H1 (cell line): ENCODE measurements around the gene ACSM2B. TPM values are rescaled to one million over a fixed set of nuclear protein-coding genes. Genes with fewer than 3 reads are reported as not detected.

Experiments
- CTCF ChIA-PET: fragments of 300-600 bp; sonication (Branson Sonifier 250); formaldehyde crosslinking; loops from one replicate; lab custom pipeline; 2021; ENCODE audit not compliant: partially characterized antibody; lab: Charles Lee
- POLR2A ChIA-PET: fragments of 300-600 bp; sonication (Branson Sonifier 250); formaldehyde crosslinking; loops from one replicate; lab custom pipeline; 2021; ENCODE audit warnings: inconsistent platforms; ENCODE audit not compliant: partially characterized antibody; lab: Charles Lee
- DNase-seq, 2 experiments: peaks; one replicate each; pipeline versions ENCODE4 v3.0.0 to v3.0.0-alpha.2; 2010 to 2022; ENCODE audit warnings: low spot score in 2 of 2, low read depth in 1 of 2, mixed read lengths in 1 of 2
- FAIRE-seq: peaks from 2 replicates; lab custom pipeline; 2011; peaks lifted over from hg19 to GRCh38; lab: Jason Lieb, UNC
- H2AFZ ChIP-seq: 2 replicates; pipeline ENCODE4 v1.8.1; 2012; ENCODE audit warnings: low read length, inconsistent platforms
- H2AK5ac ChIP-seq: 2 replicates; pipeline ENCODE4 v1.6.1; 2013; ENCODE audit warnings: low read depth, low read length
- H2BK120ac ChIP-seq: replicated peaks from 2 replicates; pipeline ENCODE3; 2013; ENCODE audit warnings: low read depth, low read length, inconsistent platforms
- H2BK12ac ChIP-seq: 2 replicates; pipeline ENCODE4 v1.6.1; 2013; ENCODE audit warnings: low read depth, low read length
- H2BK15ac ChIP-seq: 2 replicates; pipeline ENCODE4 v1.6.1; 2013; ENCODE audit warnings: low read length
- H2BK20ac ChIP-seq: 2 replicates; pipeline ENCODE4 v1.6.1; 2013; ENCODE audit warnings: low read length
- H2BK5ac ChIP-seq: 2 replicates; pipeline ENCODE4 v1.6.1; 2013; ENCODE audit warnings: low read depth, low read length
- H3K14ac ChIP-seq: 2 replicates; pipeline ENCODE4 v1.6.1; 2013; ENCODE audit warnings: inconsistent platforms; ENCODE audit not compliant: insufficient read length
- H3K18ac ChIP-seq: 2 replicates; pipeline ENCODE4 v1.6.1; 2013; ENCODE audit warnings: low read length; ENCODE audit errors: extremely low read depth
- H3K23ac ChIP-seq: 2 replicates; pipeline ENCODE4 v1.6.1; 2013; ENCODE audit warnings: inconsistent platforms; ENCODE audit not compliant: insufficient read length
- H3K23me2 ChIP-seq: 2 replicates; pipeline ENCODE4 v1.6.1; 2013; ENCODE audit warnings: low read depth, low read length
- H3K27ac ChIP-seq: 2 replicates; pipeline ENCODE4 v1.6.1; 2011; ENCODE audit warnings: low read depth, low read length, inconsistent platforms
- H3K27me3 ChIP-seq, 4 experiments: replicated peaks in 1 of 4; 1 replicate in 1 of 4; 2 replicates in 3 of 4; pipeline versions ENCODE4 v1.6.1 to v1.8.1; 2011 to 2013; ENCODE audit warnings: low read length in 3 of 4, mild to moderate bottlenecking in 3 of 4, inconsistent platforms in 2 of 4, mixed read lengths in 2 of 4, moderate library complexity in 1 of 4; ENCODE audit not compliant: control insufficient read depth in 3 of 4, insufficient read depth in 3 of 4; ENCODE audit errors: extremely low read depth in 1 of 4
- H3K36me3 ChIP-seq, 4 experiments: 2 replicates each; pipeline versions ENCODE4 v1.6.1 to v1.8.1; 2011 to 2013; ENCODE audit warnings: mild to moderate bottlenecking in 4 of 4, low read length in 3 of 4, moderate library complexity in 2 of 4, control low read depth in 1 of 4, inconsistent platforms in 1 of 4; ENCODE audit not compliant: insufficient read depth in 4 of 4, control insufficient read depth in 2 of 4
- H3K4ac ChIP-seq: replicated peaks from 2 replicates; pipeline ENCODE3; 2013; ENCODE audit warnings: low read length, low read depth, mixed read lengths, inconsistent platforms; ENCODE audit not compliant: insufficient read length
- H3K4me1 ChIP-seq, 4 experiments: replicated peaks in 1 of 4; 1 replicate in 1 of 4; 2 replicates in 3 of 4; pipeline versions ENCODE4 v1.6.1 to v1.8.1; 2011 to 2013; ENCODE audit warnings: low read length in 3 of 4, inconsistent platforms in 2 of 4, mixed read lengths in 1 of 4; ENCODE audit not compliant: insufficient read depth in 4 of 4, control insufficient read depth in 3 of 4
- H3K4me2 ChIP-seq, 2 experiments: 2 replicates each; pipeline versions ENCODE4 v1.6.1 to v1.8.1; 2011 to 2013; ENCODE audit warnings: low read depth in 2 of 2, low read length in 2 of 2, control low read depth in 1 of 2, inconsistent platforms in 1 of 2, mild to moderate bottlenecking in 1 of 2; ENCODE audit not compliant: insufficient read depth in 1 of 2
- H3K4me3 ChIP-seq, 4 experiments: fragments of 200-600, 300-600 bp in 1 of 4; sonication (generic), shearing (Covaris generic), sonication (Bioruptor Twin) in 1 of 4; 2 replicates each; pipeline versions ENCODE4 v1.5.1 to v1.8.1; 2011 to 2016; ENCODE audit warnings: low read length in 4 of 4, low read depth in 3 of 4, control low read depth in 2 of 4, inconsistent platforms in 2 of 4, mild to moderate bottlenecking in 2 of 4, mixed read lengths in 1 of 4, moderate library complexity in 1 of 4; ENCODE audit not compliant: insufficient read depth in 2 of 4; ENCODE audit errors: extremely low read depth in 1 of 4
- H3K56ac ChIP-seq: replicated peaks from 2 replicates; pipeline ENCODE3; 2013; ENCODE audit warnings: low read depth, mild to moderate bottlenecking, mixed read lengths, low read length, inconsistent platforms; ENCODE audit not compliant: insufficient read length
- H3K79me1 ChIP-seq: 2 replicates; pipeline ENCODE4 v1.6.1; 2013; ENCODE audit warnings: low read depth, low read length, control low read depth
- H3K79me2 ChIP-seq, 2 experiments: 2 replicates each; pipeline versions ENCODE4 v1.6.1 to v1.8.1; 2012 to 2013; ENCODE audit warnings: low read length in 2 of 2, mild to moderate bottlenecking in 2 of 2, inconsistent platforms in 1 of 2; ENCODE audit not compliant: insufficient read depth in 2 of 2, control insufficient read depth in 1 of 2
- H3K9ac ChIP-seq, 4 experiments: replicated peaks in 1 of 4; 1 replicate in 1 of 4; 2 replicates in 3 of 4; pipeline versions ENCODE4 v1.6.1 to v1.8.1; 2011 to 2013; ENCODE audit warnings: low read depth in 3 of 4, low read length in 3 of 4, control low read depth in 2 of 4, mild to moderate bottlenecking in 2 of 4, moderate library complexity in 2 of 4, inconsistent platforms in 1 of 4; ENCODE audit errors: extremely low read depth in 1 of 4
- H3K9me3 ChIP-seq, 2 experiments: 2 replicates each; pipeline versions ENCODE4 v1.6.1 to v1.8.1; 2012 to 2013; ENCODE audit warnings: mild to moderate bottlenecking in 2 of 2, moderate library complexity in 2 of 2, control low read depth in 1 of 2, inconsistent platforms in 1 of 2, low read depth in 1 of 2, low read length in 1 of 2, mixed read lengths in 1 of 2; ENCODE audit not compliant: insufficient read depth in 2 of 2
- H4K20me1 ChIP-seq, 2 experiments: replicated peaks in 1 of 2; 2 replicates each; pipeline versions ENCODE3 to v1.8.1; 2011 to 2013; ENCODE audit warnings: inconsistent platforms in 2 of 2, low read length in 2 of 2, mild to moderate bottlenecking in 1 of 2; ENCODE audit not compliant: insufficient read depth in 2 of 2, control insufficient read depth in 1 of 2
- H4K5ac ChIP-seq: 2 replicates; pipeline ENCODE4 v1.6.1; 2013; ENCODE audit warnings: low read length, low read depth, mixed read lengths, inconsistent platforms; ENCODE audit not compliant: insufficient read length
- H4K8ac ChIP-seq: 2 replicates; pipeline ENCODE4 v1.8.0; 2013; ENCODE audit warnings: mild to moderate bottlenecking, moderate library complexity, low read length, inconsistent platforms; ENCODE audit not compliant: insufficient read depth; ENCODE audit errors: extremely low read depth
- H4K91ac ChIP-seq: replicated peaks from 2 replicates; pipeline ENCODE3; 2013; ENCODE audit warnings: low read length, mixed read lengths, inconsistent platforms; ENCODE audit not compliant: insufficient read length
- HDAC6 ChIP-seq: IDR thresholded peaks from one replicate; pipeline ENCODE4 v1.7.1; 2012; ENCODE audit warnings: low read depth, mild to moderate bottlenecking, inconsistent platforms, low read length, moderate library complexity
- POLR2AphosphoS5 ChIP-seq: IDR thresholded peaks from 2 replicates; pipeline ENCODE4 v1.6.1; 2011; ENCODE audit warnings: low read depth, low read length
- WGBS, 2 experiments: shearing (Covaris generic) in 1 of 2; methylation state at CpG; one replicate each; pipeline versions ENCODE4 v1.1.6 to v1.1.7; 2013 to 2015; ENCODE audit warnings: low lambda C conversion rate in 2 of 2, mixed read lengths in 2 of 2, inconsistent platforms in 1 of 2, low coverage in 1 of 2, missing lambda C conversion rate in 1 of 2; ENCODE audit not compliant: insufficient replicate concordance in 2 of 2, insufficient coverage in 1 of 2, insufficient read length in 1 of 2; ENCODE audit errors: extremely low coverage in 1 of 2, missing lambda C conversion rate in 1 of 2; 5-methylcytosine and 5-hydroxymethylcytosine counted together
- polyA plus RNA-seq, 7 experiments: library from polyadenylated mRNA; depleted of rRNA in 3 of 7; stranded (reverse) in 5 of 7; unstranded in 2 of 7; fragments of >200 nt in 5 of 7; fragments of 200-250 nt in 2 of 7; gene quantifications; 1 replicate in 5 of 7; 2 replicates in 1 of 7; 4 replicates in 1 of 7; pipeline versions ENCODE4 v1.2.1 to v1.2.3, GENCODE V29; 2011 to 2013; ENCODE audit warnings: missing spikeins in 2 of 7, mixed read lengths in 2 of 7
- total RNA-seq: library from RNA; stranded (reverse); fragmentation: NEBNext Ultra II Directional; extraction: Animal tissue kit (Norgen Biotek cat#: 25700); gene quantifications from 2 replicates; pipeline ENCODE4 v1.2.1, GENCODE V29; 2021

The ACSM2B gene
- total and polyA plus RNA-seq, 2 of the 8 experiments (the other 6 are each of a cell fraction or from before 2014, with no cell fraction given) = not detected

- Histone ChIP-seq H2AK5ac (no peak overlapping the region), H2BK15ac (no peak overlapping the region), H2BK20ac (no peak overlapping the region), H4K5ac (no peak overlapping the region), H3K9me3 (no peaks in the 10 kb centered on the region), H3K4me3 (no peak overlapping the region), H3K14ac (no peak overlapping the region), H3K4me2 (no peak overlapping the region), H3K4ac (no peak overlapping the region), H2AFZ (no peak overlapping the region), H3K27me3 (no peaks in the 10 kb centered on the region), H3K18ac (no peak overlapping the region), H3K23ac (no peak overlapping the region), H3K36me3 (no peaks in the 10 kb centered on the region), H4K91ac (no peak overlapping the region), H3K56ac (no peak overlapping the region), H4K8ac (no peak overlapping the region), H3K4me1 (peaks cover 0 to 6% (median 0%) of the 10 kb centered on the region in 4 experiments; a peak in 2 of 7 replicates), H3K27ac (no peak overlapping the region), H2BK120ac (no peak overlapping the region), H3K9ac (no peak overlapping the region), H2BK5ac (no peak overlapping the region), H3K79me2 (no peaks in the 10 kb centered on the region), H4K20me1 (no peaks in the 10 kb centered on the region), H2BK12ac (no peak overlapping the region), H3K23me2 (peaks cover 5% of the 10 kb centered on the region; the same call in 1 of the 2 replicates), H3K79me1 (no peaks in the 10 kb centered on the region)
- 94% methylated on average over 18 of the region's 18 CpGs; no CpG with 5 or more reads in 1 of the 2 experiments for WGBS, 2 experiments
- TF ChIP-seq HDAC6 (no peak), POLR2AphosphoS5 (no peak)
- FAIRE-seq (no peak), DNase-seq (no peak)
- ChIA-PET CTCF (no interaction called here), POLR2A (no interaction called here)
Measured at GRCh38 chr16:20624882-20625807, 49.0 kb upstream of the ACSM2B start.
